H9 (cell line): ENCODE results near the gene RFESD. TPM values are rescaled to one million over a fixed set of nuclear protein-coding genes. Genes with fewer than 3 reads are reported as not detected.

Source experiments
- DNase-seq: peaks from one replicate; pipeline ENCODE4 v3.0.0-alpha.2; 2017
- H2AFZ ChIP-seq: one replicate; pipeline ENCODE4 v1.6.1; 2013; ENCODE audit warnings: mild to moderate bottlenecking, low read length, control low read depth, moderate library complexity
- H2AK5ac ChIP-seq: 2 replicates; pipeline ENCODE4 v1.6.1; 2013; ENCODE audit warnings: low read length, control low read depth, mixed read lengths; ENCODE audit not compliant: insufficient read length
- H2BK120ac ChIP-seq: one replicate; pipeline ENCODE4 v1.6.1; 2013; ENCODE audit warnings: low read depth, mild to moderate bottlenecking, low read length, control low read depth, inconsistent platforms; ENCODE audit not compliant: poor library complexity, severe bottlenecking
- H2BK12ac ChIP-seq: 2 replicates; pipeline ENCODE4 v1.6.1; 2013; ENCODE audit warnings: low read length, control low read depth, mixed read lengths, low read depth; ENCODE audit not compliant: insufficient read length
- H2BK15ac ChIP-seq: 2 replicates; pipeline ENCODE4 v1.6.1; 2013; ENCODE audit warnings: low read depth, low read length, control low read depth
- H2BK20ac ChIP-seq: one replicate; pipeline ENCODE4 v1.6.1; 2013; ENCODE audit warnings: low read depth, mild to moderate bottlenecking, low read length, control low read depth, inconsistent platforms; ENCODE audit not compliant: poor library complexity, severe bottlenecking
- H2BK5ac ChIP-seq: 2 replicates; pipeline ENCODE4 v1.6.1; 2013; ENCODE audit warnings: low read length, control low read depth, mixed read lengths; ENCODE audit not compliant: insufficient read length
- H3K14ac ChIP-seq: 2 replicates; pipeline ENCODE4 v1.6.1; 2013; ENCODE audit warnings: low read length, control low read depth; ENCODE audit not compliant: insufficient read depth
- H3K18ac ChIP-seq: 2 replicates; pipeline ENCODE4 v1.6.1; 2013; ENCODE audit warnings: low read depth, mild to moderate bottlenecking, mixed read lengths, low read length, control low read depth; ENCODE audit not compliant: insufficient read length
- H3K23ac ChIP-seq: 2 replicates; pipeline ENCODE4 v1.6.1; 2013; ENCODE audit warnings: low read length, control low read depth, mixed read lengths, low read depth; ENCODE audit not compliant: insufficient read length
- H3K23me2 ChIP-seq: 2 replicates; pipeline ENCODE4 v1.6.1; 2013; ENCODE audit warnings: low read depth, mild to moderate bottlenecking, mixed read lengths, low read length, control low read depth; ENCODE audit not compliant: insufficient read length, poor library complexity, severe bottlenecking
- H3K27ac ChIP-seq: 2 replicates; pipeline ENCODE4 v1.5.1; 2013; ENCODE audit warnings: low read length, control low read depth, mixed read lengths, low read depth; ENCODE audit not compliant: insufficient read length
- H3K27me3 ChIP-seq: 2 replicates; pipeline ENCODE4 v1.6.1; 2013; ENCODE audit warnings: low read length, control low read depth, inconsistent platforms; ENCODE audit not compliant: insufficient read depth
- H3K4ac ChIP-seq: 2 replicates; pipeline ENCODE4 v1.6.1; 2013; ENCODE audit warnings: low read depth, mild to moderate bottlenecking, control low read depth, inconsistent platforms, low read length, moderate library complexity
- H3K4me1 ChIP-seq: 2 replicates; pipeline ENCODE4 v1.6.1; 2013; ENCODE audit warnings: low read length, control low read depth, inconsistent platforms; ENCODE audit not compliant: insufficient read depth
- H3K4me2 ChIP-seq: 2 replicates; pipeline ENCODE4 v1.6.1; 2013; ENCODE audit warnings: low read length, control low read depth, mixed read lengths; ENCODE audit not compliant: insufficient read length, insufficient read depth
- H3K56ac ChIP-seq: 2 replicates; pipeline ENCODE4 v1.6.1; 2013; ENCODE audit warnings: low read depth, mild to moderate bottlenecking, mixed read lengths, low read length, control low read depth; ENCODE audit not compliant: insufficient read length
- H3K79me1 ChIP-seq: 2 replicates; pipeline ENCODE4 v1.6.1; 2013; ENCODE audit warnings: low read depth, mild to moderate bottlenecking, moderate library complexity, low read length, control low read depth, inconsistent platforms; ENCODE audit not compliant: insufficient read depth, poor library complexity, severe bottlenecking
- H3K79me2 ChIP-seq: 2 replicates; pipeline ENCODE4 v1.6.1; 2013; ENCODE audit warnings: low read length, control low read depth, inconsistent platforms; ENCODE audit not compliant: insufficient read depth
- H3K9ac ChIP-seq: 2 replicates; pipeline ENCODE4 v1.6.1; 2013; ENCODE audit warnings: low read length, control low read depth, mixed read lengths; ENCODE audit not compliant: insufficient read length; ENCODE audit errors: extremely low read depth
- H3K9me3 ChIP-seq: one replicate; pipeline ENCODE4 v1.6.1; 2013; ENCODE audit warnings: low read depth, low read length, inconsistent platforms; ENCODE audit not compliant: control insufficient read depth
- H3T11ph ChIP-seq: one replicate; pipeline ENCODE4 v1.6.1; 2013; ENCODE audit warnings: mild to moderate bottlenecking, low read length, control low read depth, inconsistent platforms
- H4K20me1 ChIP-seq: one replicate; pipeline ENCODE4 v1.6.1; 2013; ENCODE audit not compliant: control insufficient read depth, insufficient read length, insufficient read depth
- H4K5ac ChIP-seq: 2 replicates; pipeline ENCODE4 v1.6.1; 2013; ENCODE audit warnings: low read depth, mild to moderate bottlenecking, mixed read lengths, low read length, control low read depth; ENCODE audit not compliant: insufficient read length
- H4K8ac ChIP-seq: replicated peaks from 2 replicates; pipeline ENCODE4 v1.6.1; 2013; ENCODE audit warnings: low read length, control low read depth, mixed read lengths, low read depth; ENCODE audit not compliant: insufficient read length
- H4K91ac ChIP-seq: 2 replicates; pipeline ENCODE4 v1.6.1; 2013; ENCODE audit warnings: low read depth, mild to moderate bottlenecking, moderate library complexity, mixed read lengths, low read length, control low read depth; ENCODE audit not compliant: insufficient read length
- H3K27ac Mint-ChIP-seq, 3 experiments: 2 replicates in 2 of 3; 3 replicates in 1 of 3; pipeline ENCODE4 v1.8.0; 2020 to 2021; ENCODE audit warnings: mixed read lengths in 3 of 3, mild to moderate bottlenecking in 1 of 3, moderate library complexity in 1 of 3
- H3K27me3 Mint-ChIP-seq: 2 replicates; pipeline ENCODE4 v1.8.0; 2021; ENCODE audit warnings: low read depth, mild to moderate bottlenecking, moderate library complexity, mixed read lengths
- H3K36me3 Mint-ChIP-seq, 3 experiments: 2 replicates in 2 of 3; 3 replicates in 1 of 3; pipeline ENCODE4 v1.8.0; 2020 to 2021; ENCODE audit warnings: low read depth in 3 of 3, mixed read lengths in 3 of 3; ENCODE audit not compliant: insufficient read depth in 1 of 3
- H3K4me1 Mint-ChIP-seq, 2 experiments: 2 replicates each; pipeline ENCODE4 v1.8.0; 2020; ENCODE audit warnings: mixed read lengths in 2 of 2
- H3K4me3 Mint-ChIP-seq, 2 experiments: 2 replicates in 1 of 2; 3 replicates in 1 of 2; pipeline ENCODE4 v1.8.0; 2020 to 2021; ENCODE audit warnings: mild to moderate bottlenecking in 2 of 2, mixed read lengths in 2 of 2, moderate library complexity in 1 of 2
- H3K9me3 Mint-ChIP-seq, 2 experiments: 2 replicates in 1 of 2; 3 replicates in 1 of 2; pipeline ENCODE4 v1.8.0; 2020; ENCODE audit warnings: mild to moderate bottlenecking in 2 of 2, mixed read lengths in 2 of 2, moderate library complexity in 1 of 2
- CTCF ChIP-seq: fragments of 200-600 bp; sonication (generic); conservative IDR thresholded peaks from 3 replicates; pipeline ENCODE4 v1.8.0; 2021; ENCODE audit warnings: antibody characterized with exemption, mild to moderate bottlenecking
- total RNA-seq: library from RNA; stranded (reverse); gene quantifications from 2 replicates; pipeline ENCODE4 v1.2.1, GENCODE V29; 2021

Gene RFESD
- total RNA-seq, 1 experiment from 2014 or later, result 1.7 TPM

GRCh38 chr5:95649274-95649673, 2.7 kb downstream of the RFESD start:
- H4K91ac ChIP-seq, result no peak overlapping the region
- H3K27me3 Mint-ChIP-seq, result no peaks in the 10 kb centered on the region
- H3K14ac ChIP-seq, result no peak overlapping the region
- H3K27ac ChIP-seq, result no peak overlapping the region
- peaks cover 0 to 2% of the 10 kb centered on the region in 2 experiments; a peak in 1 of 4 replicates for H3K4me1 Mint-ChIP-seq
- no peak for DNase-seq
- no peak overlapping the region for H2BK12ac ChIP-seq
- no peaks in the 10 kb centered on the region for H3K79me2 ChIP-seq
- no peak overlapping the region for H3K4me2 ChIP-seq
- H3K9me3 Mint-ChIP-seq, result no peaks in the 10 kb centered on the region
- no peaks in the 10 kb centered on the region; the same call in 1 of the 2 replicates for H3K4me1 ChIP-seq
- H2BK120ac ChIP-seq, result no peak overlapping the region
- H2BK15ac ChIP-seq, result no peak overlapping the region
- H3K23me2 ChIP-seq, result peaks cover 4% of the 10 kb centered on the region
- H3K9ac ChIP-seq, result no peak overlapping the region
- H4K8ac ChIP-seq, result no peak overlapping the region
- H2AFZ ChIP-seq, result no peak overlapping the region
- no peaks in the 10 kb centered on the region for H3K79me1 ChIP-seq
- no peak overlapping the region for H3K27ac Mint-ChIP-seq
- no peak overlapping the region for H3K18ac ChIP-seq
- H3K23ac ChIP-seq, result no peak overlapping the region
- no peak overlapping the region for H2AK5ac ChIP-seq
- H4K20me1 ChIP-seq, result no peaks in the 10 kb centered on the region
- no peak for TF ChIP-seq CTCF
- no peak overlapping the region for H3K56ac ChIP-seq
- no peak overlapping the region for H4K5ac ChIP-seq
- no peak overlapping the region for H3K4me3 Mint-ChIP-seq
- no peaks in the 10 kb centered on the region for H3K27me3 ChIP-seq
- no peaks in the 10 kb centered on the region for H3K36me3 Mint-ChIP-seq
- no peaks in the 10 kb centered on the region for H3K9me3 ChIP-seq
- no peak overlapping the region for H3K4ac ChIP-seq
- H2BK20ac ChIP-seq, result no peak overlapping the region
- no peak overlapping the region for H2BK5ac ChIP-seq
- H3T11ph ChIP-seq, result no peak overlapping the region
